GM21786 (cell line): ENCODE results near the gene TTC7B.
"Not testable (repeated sequence)": the region's sequence is repeated elsewhere in the genome, so short reads cannot be mapped to it uniquely, and the experiment has no call there.

Experiments
- ATAC-seq: cut with Tn5 transposase; IDR thresholded peaks from one replicate; pipeline ENCODE4 v1.9.1; 2021; ENCODE audit not compliant: unreplicated experiment

TTC7B gene, protein sequence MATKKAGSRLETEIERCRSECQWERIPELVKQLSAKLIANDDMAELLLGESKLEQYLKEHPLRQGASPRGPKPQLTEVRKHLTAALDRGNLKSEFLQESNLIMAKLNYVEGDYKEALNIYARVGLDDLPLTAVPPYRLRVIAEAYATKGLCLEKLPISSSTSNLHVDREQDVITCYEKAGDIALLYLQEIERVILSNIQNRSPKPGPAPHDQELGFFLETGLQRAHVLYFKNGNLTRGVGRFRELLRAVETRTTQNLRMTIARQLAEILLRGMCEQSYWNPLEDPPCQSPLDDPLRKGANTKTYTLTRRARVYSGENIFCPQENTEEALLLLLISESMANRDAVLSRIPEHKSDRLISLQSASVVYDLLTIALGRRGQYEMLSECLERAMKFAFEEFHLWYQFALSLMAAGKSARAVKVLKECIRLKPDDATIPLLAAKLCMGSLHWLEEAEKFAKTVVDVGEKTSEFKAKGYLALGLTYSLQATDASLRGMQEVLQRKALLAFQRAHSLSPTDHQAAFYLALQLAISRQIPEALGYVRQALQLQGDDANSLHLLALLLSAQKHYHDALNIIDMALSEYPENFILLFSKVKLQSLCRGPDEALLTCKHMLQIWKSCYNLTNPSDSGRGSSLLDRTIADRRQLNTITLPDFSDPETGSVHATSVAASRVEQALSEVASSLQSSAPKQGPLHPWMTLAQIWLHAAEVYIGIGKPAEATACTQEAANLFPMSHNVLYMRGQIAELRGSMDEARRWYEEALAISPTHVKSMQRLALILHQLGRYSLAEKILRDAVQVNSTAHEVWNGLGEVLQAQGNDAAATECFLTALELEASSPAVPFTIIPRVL

GRCh38 chr14:90815822-90816662, at the start of gene TTC7B:
Gene TTC7B, minus strand, starts transcription at chr14:90816430. Its CDS starts 135 bp downstream, at chr14:90816295.
- peak; percentile 63 for ATAC-seq

DNA sequence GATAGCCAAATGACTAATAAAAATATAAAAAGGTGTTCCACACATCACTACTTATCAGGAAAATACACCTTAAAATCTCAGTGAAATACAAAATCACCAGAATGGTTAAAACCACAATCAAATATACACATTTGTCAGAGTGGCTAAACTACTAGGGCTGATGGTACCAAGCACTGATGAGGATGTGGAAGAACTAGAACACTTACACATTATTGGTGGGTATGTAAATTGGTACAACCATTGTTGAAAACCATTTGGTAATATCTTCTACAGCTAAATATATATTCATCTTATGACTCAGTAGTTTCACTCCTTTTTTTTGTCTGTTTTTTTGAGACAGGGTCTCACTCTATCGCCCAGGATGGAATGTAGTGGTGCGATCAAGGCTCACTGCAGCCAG, 48.5 kb upstream of the TTC7B start:
- ATAC-seq = no peak

DNA sequence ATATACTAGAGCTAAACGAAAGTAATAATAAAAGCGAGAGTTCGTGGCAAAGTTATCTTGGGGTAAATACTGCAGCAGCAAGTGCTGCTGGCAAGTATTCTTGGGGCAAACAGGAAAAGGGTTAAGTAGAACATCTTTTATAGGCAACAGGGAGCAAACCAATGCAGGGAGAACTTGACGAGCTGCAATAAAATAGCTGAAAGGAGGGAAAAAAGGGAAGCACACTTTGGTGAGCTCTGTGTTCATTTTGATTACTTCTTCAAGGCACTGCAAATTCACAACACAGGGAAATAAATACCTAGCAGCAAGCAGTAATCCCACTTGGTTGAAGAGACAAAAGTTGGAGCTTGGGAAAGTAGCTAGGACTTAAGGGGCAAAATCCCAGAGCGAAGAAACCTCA, 42.3 kb upstream of the TTC7B start:
- no peak for ATAC-seq

GRCh38 chr14:90857866-90858265, 41.6 kb upstream of the TTC7B start:
- ATAC-seq = no peak

- ATAC-seq = not testable (repeated sequence)
Measured at GRCh38 chr14:90856115-90856514, 39.9 kb upstream of the TTC7B start.

DNA sequence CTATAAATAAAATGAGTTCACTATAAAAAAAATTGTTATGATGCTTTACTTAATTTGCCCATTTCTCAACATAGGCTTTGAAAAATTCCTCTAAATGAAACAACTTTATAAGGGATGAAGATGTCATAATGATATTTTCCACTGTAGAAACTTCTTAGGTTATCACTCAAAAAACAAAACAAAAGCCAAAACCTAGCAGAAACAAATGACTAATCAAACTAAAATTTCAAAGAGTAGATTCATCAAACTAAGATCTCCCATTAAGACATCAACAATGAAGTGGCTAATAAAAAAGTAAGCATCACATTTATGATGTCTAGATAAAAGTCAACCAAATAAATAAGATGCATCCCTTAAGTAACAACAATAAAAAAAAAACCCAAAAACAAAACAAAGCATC, 36.9 kb upstream of the TTC7B start:
- no peak for ATAC-seq

DNA sequence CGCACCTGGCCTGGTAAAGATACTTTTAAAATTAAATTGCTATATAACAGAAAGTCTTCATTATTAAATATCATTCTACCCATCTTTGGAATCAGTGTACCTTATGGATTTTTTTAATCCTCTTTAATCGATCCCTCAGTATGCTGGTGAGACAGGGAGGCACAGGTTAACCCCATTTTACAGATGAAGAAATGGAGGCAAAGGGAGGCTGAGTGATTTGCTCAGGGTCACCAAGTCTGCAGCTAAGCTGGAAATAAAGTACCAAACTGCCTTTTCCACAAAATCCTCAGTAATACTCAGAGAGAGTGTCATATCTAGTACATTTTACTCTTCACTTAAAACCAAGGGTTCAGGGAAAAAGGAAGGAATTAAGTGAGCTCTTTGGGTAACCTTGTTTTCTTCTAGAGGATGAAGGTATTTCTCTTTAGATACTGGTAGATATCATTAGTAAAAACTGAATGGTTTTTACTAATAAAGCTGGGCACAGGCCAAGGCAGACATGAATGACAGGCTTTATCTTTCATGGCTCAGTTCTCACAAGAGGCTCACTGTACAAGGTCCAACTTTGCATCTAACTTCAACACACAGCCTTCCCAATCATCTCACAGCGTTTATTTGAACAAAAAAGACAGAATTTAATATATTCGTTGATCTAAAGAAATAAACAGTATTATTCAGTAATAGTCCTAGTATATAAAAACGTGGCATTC, 35.3 kb upstream of the TTC7B start:
- no peak for ATAC-seq

- no peak for ATAC-seq
Measured at GRCh38 chr14:90850487-90850886, 34.3 kb upstream of the TTC7B start.

- ATAC-seq = no peak
Measured at GRCh38 chr14:90849787-90850444, 33.7 kb upstream of the TTC7B start.

- ATAC-seq = no peak
Measured at GRCh38 chr14:90848944-90849731, 32.9 kb upstream of the TTC7B start.

GRCh38 chr14:90846511-90846910, 30.3 kb upstream of the TTC7B start:
- ATAC-seq = no peak

DNA sequence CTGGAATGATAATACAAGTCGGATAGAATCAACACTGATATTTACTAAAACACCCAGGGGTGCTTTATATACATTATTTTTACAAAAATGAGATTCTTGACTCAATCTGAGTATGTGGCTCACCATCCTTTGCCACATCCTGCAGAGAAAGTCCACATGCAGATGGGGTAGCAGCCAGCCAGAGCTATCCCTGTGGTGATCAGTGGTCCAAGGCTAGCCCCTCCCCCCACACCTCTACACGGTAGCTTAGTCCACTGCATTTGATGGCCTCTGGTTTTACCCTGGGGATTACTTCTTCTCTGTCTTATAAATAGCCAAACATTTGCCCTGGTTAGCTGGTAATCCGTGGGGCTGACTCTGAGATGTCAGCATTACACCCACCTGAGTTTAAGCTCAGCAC, 28.1 kb upstream of the TTC7B start:
- ATAC-seq = no peak

GRCh38 chr14:90842726-90843125, 26.5 kb upstream of the TTC7B start:
- no peak for ATAC-seq

DNA sequence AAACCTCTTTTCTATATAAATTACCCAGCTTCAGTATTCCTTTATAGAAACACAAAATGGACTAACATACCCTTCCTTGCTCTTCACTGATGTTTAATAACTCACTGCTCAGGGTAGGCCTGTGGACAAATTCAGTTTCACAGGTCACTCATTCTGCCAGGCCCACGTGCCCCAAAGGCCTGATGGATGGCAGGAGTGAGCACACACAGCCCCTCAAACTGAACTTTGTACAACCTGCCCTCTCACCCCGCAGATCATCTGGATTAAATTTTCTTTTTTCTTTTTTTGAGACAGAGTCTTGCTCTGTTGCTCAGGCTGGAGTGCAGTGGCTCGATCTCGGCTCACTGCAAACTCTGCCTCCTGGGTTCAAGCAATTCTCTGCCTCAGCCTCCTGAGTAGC, 24.4 kb upstream of the TTC7B start:
- ATAC-seq = not testable (repeated sequence)

DNA sequence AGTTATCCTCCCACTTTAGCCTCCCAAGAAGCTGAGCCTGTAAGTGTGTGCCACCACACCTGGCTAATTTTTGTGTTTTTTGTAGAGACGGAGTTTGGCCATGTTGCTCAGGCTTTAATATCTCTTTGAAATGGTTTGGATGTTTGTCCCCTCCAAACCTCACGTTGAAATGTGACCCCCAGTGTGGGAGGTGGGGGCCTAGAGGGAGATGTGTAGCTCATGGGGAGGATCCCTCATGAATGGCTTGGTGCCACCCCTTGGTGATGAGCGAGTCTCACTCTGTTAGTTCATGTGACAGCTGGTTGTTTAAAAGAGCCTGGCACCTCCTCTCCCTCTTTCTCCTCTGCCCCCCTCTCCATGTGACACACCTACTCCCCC, 23.6 kb upstream of the TTC7B start:
- no peak for ATAC-seq

GRCh38 chr14:90839024-90839888, 23.0 kb upstream of the TTC7B start:
- ATAC-seq = no peak

DNA sequence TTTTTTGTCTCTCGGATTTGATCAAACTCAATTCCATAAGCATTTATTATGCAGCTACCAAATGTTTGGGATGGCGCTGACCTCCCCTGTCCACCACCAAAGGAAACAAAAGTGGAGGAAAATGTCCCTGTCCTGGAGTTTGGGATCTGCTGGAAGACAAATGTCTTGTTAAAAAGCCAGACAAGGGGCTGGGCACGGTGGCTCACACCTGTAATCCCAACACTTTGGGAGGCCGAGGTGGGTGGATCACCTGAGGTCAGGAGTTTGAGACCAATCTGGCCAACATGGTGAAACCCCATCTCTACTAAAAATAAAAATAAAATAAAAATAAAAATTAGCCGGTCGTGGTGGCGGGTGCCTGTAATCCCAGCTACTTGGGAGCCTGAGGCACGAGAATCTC, 22.3 kb upstream of the TTC7B start:
- ATAC-seq = not testable (repeated sequence)

GRCh38 chr14:90837355-90837754, 21.1 kb upstream of the TTC7B start:
- ATAC-seq = no peak
